22Rv1 (cell line): ENCODE data around the gene PBX2.
A peak's percentile ranks its signal among the peaks of the same experiment; 100 is the strongest.

Source experiments
- ZFX ChIP-seq: fragments of 450-650 bp; IDR thresholded peaks from 2 replicates; pipeline ENCODE4 v1.6.1; 2017; ENCODE audit warnings: antibody characterized with exemption, borderline replicate concordance
- TF ChIP-seq, protein P1 (sequence below): fragments of 450-650 bp; IDR thresholded peaks from 2 replicates; pipeline ENCODE4 v1.5.1; 2017; ENCODE audit warnings: mild to moderate bottlenecking

DNA sequence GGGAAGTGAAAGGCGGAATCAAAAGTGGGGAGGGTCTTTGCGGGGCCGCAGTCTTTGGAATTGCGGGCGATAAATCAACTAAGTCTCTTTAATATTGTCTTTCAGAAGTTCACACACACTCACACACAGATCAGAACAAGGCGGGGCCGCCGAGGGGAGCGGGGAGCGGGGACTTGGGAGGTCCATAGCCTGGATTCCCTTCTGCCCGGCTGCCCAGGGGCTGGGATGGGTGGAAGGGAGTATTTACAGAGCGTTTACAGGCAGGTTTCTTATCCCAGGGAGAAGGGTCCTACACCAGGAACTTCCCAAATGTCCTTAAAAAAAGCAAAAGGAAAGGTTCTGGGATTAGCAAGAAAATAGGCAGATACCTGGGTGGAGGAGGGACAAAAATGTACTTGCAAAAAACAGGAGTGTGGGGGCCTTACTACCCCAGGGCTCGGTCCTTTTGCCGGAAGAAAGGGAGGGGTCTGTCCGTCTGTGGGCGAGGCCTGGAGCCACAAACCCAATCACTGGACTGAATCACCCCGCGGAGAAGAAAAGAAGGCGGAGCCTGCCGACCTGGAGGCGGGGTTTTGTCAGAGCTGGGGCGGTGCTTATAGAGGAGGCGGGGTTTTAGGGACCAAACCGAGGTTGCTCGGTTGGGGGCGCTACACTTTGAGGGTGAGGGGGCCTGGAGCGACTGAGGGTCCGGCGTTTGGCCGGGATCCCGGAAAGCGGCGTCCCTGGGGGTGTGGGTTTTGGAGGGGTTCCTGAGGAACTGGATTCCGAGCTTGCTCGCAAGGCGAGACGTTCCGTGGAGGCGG is 41.5 kb downstream of the PBX2 start:
- TF ChIP-seq, protein P1, sequence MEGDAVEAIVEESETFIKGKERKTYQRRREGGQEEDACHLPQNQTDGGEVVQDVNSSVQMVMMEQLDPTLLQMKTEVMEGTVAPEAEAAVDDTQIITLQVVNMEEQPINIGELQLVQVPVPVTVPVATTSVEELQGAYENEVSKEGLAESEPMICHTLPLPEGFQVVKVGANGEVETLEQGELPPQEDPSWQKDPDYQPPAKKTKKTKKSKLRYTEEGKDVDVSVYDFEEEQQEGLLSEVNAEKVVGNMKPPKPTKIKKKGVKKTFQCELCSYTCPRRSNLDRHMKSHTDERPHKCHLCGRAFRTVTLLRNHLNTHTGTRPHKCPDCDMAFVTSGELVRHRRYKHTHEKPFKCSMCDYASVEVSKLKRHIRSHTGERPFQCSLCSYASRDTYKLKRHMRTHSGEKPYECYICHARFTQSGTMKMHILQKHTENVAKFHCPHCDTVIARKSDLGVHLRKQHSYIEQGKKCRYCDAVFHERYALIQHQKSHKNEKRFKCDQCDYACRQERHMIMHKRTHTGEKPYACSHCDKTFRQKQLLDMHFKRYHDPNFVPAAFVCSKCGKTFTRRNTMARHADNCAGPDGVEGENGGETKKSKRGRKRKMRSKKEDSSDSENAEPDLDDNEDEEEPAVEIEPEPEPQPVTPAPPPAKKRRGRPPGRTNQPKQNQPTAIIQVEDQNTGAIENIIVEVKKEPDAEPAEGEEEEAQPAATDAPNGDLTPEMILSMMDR = peak; percentile 85
- TF ChIP-seq ZFX = no peak
